GM18499 (cell line): Measurements from ENCODE around the gene KRTAP5-3.
"Not testable (repeated sequence)": the region's sequence is repeated elsewhere in the genome, so short reads cannot be mapped to it uniquely, and the experiment has no call there.

ENCODE experiments used
- ATAC-seq: cut with Tn5 transposase; IDR thresholded peaks from one replicate; pipeline ENCODE4 v1.9.1; 2021; ENCODE audit warnings: moderate number of reproducible peaks; ENCODE audit not compliant: insufficient read depth, unreplicated experiment

KRTAP5-3 gene

GRCh38 chr11:1608363-1608762, at the start of gene KRTAP5-3:
TSS of gene KRTAP5-3 (minus strand) at chr11:1608463. CDS start at chr11:1608385, 78 bp downstream.
- ATAC-seq = no peak

- no peak for ATAC-seq
These were observed 48.4 kb upstream of the KRTAP5-3 start for GRCh38 chr11:1656670-1657069.

DNA sequence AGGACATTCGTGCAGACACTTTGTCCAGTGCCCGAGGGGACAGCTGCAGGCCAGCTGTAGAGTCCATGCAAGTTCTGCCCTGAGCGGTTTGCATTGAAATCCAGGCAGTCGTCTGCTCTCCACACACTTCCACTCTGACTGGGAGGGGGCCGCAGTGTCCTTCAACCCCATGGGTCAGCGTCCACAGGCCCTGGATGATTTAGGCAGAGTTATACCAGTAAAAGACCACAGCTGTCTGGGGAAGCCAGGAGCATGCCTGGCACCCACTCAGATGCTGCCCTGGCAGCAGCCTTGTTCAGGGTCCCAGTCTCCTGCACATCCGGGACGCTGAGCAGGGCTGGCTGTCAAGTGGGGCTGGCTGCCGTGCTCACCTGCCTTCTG, 47.8 kb upstream of the KRTAP5-3 start:
- no peak for ATAC-seq

DNA sequence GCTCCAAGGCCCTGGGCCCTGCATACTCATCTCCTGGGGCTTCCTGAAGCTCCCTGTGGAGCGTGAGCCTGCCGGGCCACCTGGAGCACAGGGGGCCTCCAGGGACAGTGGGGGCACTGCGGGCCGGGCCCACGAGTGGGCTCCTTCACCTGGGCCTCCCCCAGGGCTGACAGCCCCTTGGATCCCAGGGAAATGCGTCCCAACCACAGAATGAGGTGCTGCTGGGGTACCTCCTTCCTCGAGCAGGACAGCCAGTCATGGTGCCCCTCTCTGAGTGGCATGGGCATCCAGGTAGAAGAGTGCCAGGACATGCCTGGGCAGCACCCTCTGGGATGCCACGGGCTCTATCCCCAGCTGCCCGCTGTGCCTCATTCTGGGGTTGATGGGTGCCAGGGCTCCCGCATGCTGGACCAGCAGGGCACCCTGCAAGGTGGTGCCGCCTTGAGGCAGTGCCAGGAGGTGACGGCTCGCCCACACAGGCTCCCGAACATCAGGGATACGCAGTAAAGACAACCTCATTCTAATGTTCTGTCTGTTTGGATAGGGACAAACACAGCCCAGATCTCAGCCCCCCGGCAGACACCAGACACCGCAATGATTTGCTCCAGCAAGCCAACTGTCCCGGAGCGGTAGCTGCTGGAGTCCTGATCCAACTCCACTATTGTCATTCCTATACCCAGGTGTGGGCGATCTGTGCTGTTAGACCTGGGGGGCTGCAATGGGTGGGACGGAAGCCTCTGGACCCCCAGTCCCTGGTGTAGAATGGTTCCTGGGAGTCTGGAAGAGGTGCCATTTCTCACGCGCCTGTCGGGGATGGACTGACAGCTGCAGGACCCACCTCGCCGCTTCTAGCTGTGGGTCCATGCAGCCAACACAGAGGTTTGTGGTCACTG, 47.2 kb upstream of the KRTAP5-3 start:
- no peak for ATAC-seq

GRCh38 chr11:1654388-1655167, 46.3 kb upstream of the KRTAP5-3 start:
- ATAC-seq = no peak

GRCh38 chr11:1653541-1654387, 45.5 kb upstream of the KRTAP5-3 start:
- ATAC-seq = no peak

DNA sequence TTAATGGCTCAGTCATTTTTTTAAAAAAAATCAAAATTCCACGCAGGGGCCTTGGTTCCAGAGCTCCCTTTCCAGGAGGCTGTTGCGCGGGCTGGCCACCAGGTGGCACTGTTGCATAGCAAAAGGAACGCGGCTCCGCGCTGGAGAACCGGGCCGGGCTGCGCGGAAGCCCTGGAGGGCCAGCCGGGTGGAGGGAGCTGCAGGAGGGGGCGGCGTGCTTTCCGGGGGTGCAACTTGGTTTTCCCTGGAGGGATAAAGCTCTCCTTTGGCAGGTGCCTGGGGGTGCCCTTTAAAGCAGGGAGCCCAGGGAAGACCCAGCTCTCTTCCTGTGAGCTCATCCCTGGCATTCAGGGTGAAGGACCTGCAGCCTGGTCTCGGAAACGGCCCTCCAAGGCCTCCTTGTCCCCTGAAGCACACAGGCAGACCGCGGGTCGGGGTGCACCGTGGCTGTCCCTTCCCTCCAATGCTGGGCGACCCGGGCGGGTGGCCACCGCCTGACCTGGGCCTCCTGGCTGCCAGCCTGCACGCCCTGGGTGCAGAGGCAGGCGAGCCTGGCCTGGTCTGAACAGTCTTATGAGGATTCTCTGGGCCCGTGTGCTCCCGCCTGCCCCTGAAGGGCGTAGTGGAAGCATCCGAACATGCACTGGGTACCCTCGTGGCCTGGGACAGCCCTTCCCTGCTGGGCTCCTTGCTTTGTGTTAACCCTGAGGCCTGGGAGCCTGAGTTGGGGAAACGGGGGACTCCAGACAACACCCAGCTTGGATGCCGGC, 44.7 kb upstream of the KRTAP5-3 start:
- no peak for ATAC-seq

GRCh38 chr11:1652442-1652770, 44.1 kb upstream of the KRTAP5-3 start:
- no peak for ATAC-seq

- no peak for ATAC-seq
These were observed 43.8 kb upstream of the KRTAP5-3 start for GRCh38 chr11:1652026-1652425.

GRCh38 chr11:1651411-1651980, 43.2 kb upstream of the KRTAP5-3 start:
- ATAC-seq = no peak

- ATAC-seq = no peak
These were observed 42.6 kb upstream of the KRTAP5-3 start for GRCh38 chr11:1650918-1651262.

DNA sequence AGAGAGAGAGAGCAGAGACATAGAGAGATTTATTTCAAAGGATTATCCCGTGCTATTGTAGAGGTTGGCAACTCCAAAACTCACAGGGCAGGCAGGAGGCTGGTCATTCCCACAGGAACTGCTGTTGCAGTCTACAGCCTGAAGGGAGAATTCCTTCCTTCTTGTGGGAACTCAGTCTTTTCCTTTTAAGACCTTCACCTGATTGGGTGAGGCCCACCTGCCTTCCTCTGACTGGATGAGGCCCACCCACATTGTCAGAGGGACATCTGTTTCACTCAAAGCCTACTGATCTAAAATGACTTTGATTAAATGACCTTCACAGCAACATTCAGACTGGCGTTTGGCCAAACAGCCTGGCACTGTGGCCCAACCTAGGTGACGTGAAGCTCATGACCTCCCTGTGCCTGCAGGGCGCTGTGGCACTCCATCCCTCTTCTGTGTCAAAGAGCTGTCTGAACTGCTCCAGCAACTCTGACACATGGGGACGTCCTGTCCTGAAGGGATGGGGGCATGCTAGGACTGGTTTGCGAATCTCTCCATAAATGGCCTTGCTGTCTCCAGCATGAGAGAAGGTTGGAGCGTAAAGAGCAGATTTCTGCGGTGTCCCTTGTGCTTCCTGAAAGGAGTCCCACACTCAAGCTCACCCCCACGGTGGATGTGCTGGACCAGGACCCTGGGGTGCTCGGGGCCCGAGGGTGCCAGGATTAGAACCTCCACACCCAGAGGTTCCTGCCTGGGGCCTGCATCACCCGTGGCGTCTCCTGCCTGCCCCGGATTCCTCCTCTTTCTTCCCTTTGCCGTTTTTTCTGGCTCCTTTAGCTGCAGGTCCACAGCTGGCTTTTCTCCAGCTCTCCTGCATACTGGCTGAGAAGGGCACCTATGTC, 42.0 kb upstream of the KRTAP5-3 start:
- ATAC-seq = no peak

- no peak for ATAC-seq
These were observed 40.6 kb upstream of the KRTAP5-3 start for GRCh38 chr11:1648653-1649420.

DNA sequence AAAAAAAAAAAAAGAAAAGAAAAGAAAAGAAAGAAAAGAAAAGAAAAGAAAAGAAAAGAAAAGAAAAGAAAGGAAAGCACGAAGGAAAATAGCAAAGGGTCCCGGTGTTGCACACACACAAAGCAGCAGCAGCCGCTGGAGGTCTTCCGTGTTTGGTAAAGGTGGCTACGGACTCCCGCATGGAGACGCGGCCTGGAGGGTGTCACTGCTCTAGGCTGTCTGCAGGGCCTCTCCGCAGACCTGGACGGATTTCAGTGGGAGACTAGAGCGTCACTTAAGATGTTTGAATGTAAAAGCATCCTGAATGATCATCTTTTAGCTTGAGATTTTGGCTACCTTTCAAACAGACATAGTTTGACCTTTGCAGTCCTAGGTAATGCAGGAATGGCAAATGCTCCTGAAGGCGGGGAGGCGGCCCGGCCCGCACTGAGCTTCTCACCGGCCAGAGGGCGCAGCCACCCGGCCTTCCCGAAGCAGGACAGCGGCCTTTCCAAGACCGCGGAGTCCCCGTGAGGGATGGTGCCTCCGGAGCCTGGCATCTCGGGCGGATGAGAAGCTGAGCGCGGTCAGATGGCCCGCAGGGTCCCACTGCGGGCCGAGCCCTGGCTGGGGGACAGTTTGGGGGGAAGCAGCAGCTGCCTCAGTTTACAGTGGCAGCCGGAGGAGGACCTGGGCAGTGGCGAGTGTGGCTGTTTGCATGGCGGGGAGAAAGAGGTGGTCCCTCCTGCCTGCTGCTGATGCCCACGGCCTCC, 39.8 kb upstream of the KRTAP5-3 start:
- ATAC-seq = no peak

DNA sequence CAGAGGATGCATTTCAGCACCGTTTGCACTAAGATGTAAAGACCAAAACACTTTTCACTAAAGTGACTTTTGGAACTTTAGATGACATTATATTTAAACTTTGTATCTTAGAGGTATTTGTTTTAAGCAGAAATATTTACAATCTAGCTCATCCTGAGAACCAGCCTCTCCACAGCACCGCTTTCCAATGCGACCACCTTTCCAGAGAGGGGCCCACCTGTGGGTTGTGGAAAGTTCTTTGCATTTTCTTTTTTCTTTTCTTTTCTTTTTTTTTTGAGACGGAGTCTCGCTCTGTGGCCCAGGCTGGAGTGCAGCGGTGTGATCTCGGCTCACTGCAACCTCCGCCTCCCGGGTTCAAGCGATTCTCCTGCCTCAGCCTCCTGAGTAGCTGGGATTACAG, 38.3 kb upstream of the KRTAP5-3 start:
- ATAC-seq = not testable (repeated sequence)

- ATAC-seq = no peak
These were observed 37.1 kb upstream of the KRTAP5-3 start for GRCh38 chr11:1645357-1645821.
